IPS-18a (cell line): ENCODE results near the gene ZNF253.
"Not testable (repeated sequence)": the region's sequence is repeated elsewhere in the genome, so short reads cannot be mapped to it uniquely, and the experiment has no call there.

Experiments used
- H3K27ac ChIP-seq: one replicate; pipeline ENCODE4 v1.5.1; 2013; ENCODE audit warnings: low read length
- H3K27me3 ChIP-seq: one replicate; pipeline ENCODE4 v1.6.1; 2013; ENCODE audit warnings: mild to moderate bottlenecking, low read length; ENCODE audit not compliant: control insufficient read depth, insufficient read depth
- H3K36me3 ChIP-seq: one replicate; pipeline ENCODE4 v1.6.1; 2013; ENCODE audit warnings: low read depth, low read length; ENCODE audit not compliant: control insufficient read depth
- H3K4me1 ChIP-seq: one replicate; pipeline ENCODE4 v1.6.1; 2013; ENCODE audit warnings: low read depth, low read length; ENCODE audit not compliant: control insufficient read depth
- H3K4me3 ChIP-seq: one replicate; pipeline ENCODE4 v1.5.1; 2013; ENCODE audit warnings: low read length
- H3K9ac ChIP-seq: one replicate; pipeline ENCODE4 v1.6.1; 2013; ENCODE audit warnings: mild to moderate bottlenecking, low read length, moderate library complexity
- H3K9me3 ChIP-seq: one replicate; pipeline ENCODE4 v1.6.1; 2013; ENCODE audit warnings: low read depth, low read length; ENCODE audit not compliant: control insufficient read depth

The ZNF253 gene

GRCh38 chr19:19900729-19901444, 35.2 kb downstream of the ZNF253 start, which contains the start of gene ZNF93:
Gene ZNF93 (plus strand): TSS chr19:19900946. CDS start chr19:19901089, 143 bp downstream.
- Histone ChIP-seq H3K27me3 (no peaks in the 10 kb centered on the region), H3K4me3 (peak within 1 kb of the TSS; percentile 76), H3K36me3 (peaks cover 5% of the 10 kb centered on the region), H3K9ac (peak within 1 kb of the TSS; percentile 98), H3K27ac (peak within 1 kb of the TSS; percentile 85), H3K4me1 (peaks cover 6% of the 10 kb centered on the region), H3K9me3 (no peaks in the 10 kb centered on the region)

- H3K9ac ChIP-seq, H3K27me3 ChIP-seq, H3K9me3 ChIP-seq, H3K4me3 ChIP-seq, H3K27ac ChIP-seq, H3K4me1 ChIP-seq: not testable (repeated sequence)
- H3K36me3 ChIP-seq, result peaks cover 27% of the 10 kb centered on the region
Observed at GRCh38 chr19:19907551-19907950, 41.9 kb downstream of the ZNF253 start.

- Histone ChIP-seq H3K36me3 (peaks cover 31% of the 10 kb centered on the region), H3K4me3 (no peak overlapping the region), H3K4me1 (no peaks in the 10 kb centered on the region), H3K27me3 (no peaks in the 10 kb centered on the region), H3K27ac (no peak overlapping the region), H3K9me3 (no peaks in the 10 kb centered on the region), H3K9ac (no peak overlapping the region)
Observed at GRCh38 chr19:19909654-19910053, 44.0 kb downstream of the ZNF253 start.

GRCh38 chr19:19911150-19911549, 45.5 kb downstream of the ZNF253 start:
- no peak overlapping the region for H3K27ac ChIP-seq
- no peaks in the 10 kb centered on the region for H3K27me3 ChIP-seq
- H3K9me3 ChIP-seq, result no peaks in the 10 kb centered on the region
- no peak overlapping the region for H3K4me3 ChIP-seq
- no peaks in the 10 kb centered on the region for H3K4me1 ChIP-seq
- H3K36me3 ChIP-seq, result peaks cover 39% of the 10 kb centered on the region
- H3K9ac ChIP-seq, result no peak overlapping the region

- Histone ChIP-seq H3K27ac (no peak overlapping the region), H3K4me3 (no peak overlapping the region), H3K36me3 (peaks cover 41% of the 10 kb centered on the region), H3K9ac (no peak overlapping the region), H3K4me1 (no peaks in the 10 kb centered on the region), H3K27me3 (no peaks in the 10 kb centered on the region), H3K9me3 (peaks cover 5% of the 10 kb centered on the region)
Observed at GRCh38 chr19:19914596-19914995, 48.9 kb downstream of the ZNF253 start.

GRCh38 chr19:19930417-19930816, 64.7 kb downstream of the ZNF253 start:
- H3K27me3 ChIP-seq, H3K9ac ChIP-seq, H3K4me3 ChIP-seq, H3K4me1 ChIP-seq, H3K27ac ChIP-seq: not testable (repeated sequence)
- Histone ChIP-seq H3K9me3 (peaks cover 83% of the 10 kb centered on the region), H3K36me3 (peaks cover 72% of the 10 kb centered on the region)

GRCh38 chr19:19933432-19934314, 68.0 kb downstream of the ZNF253 start:
- H3K27ac ChIP-seq, H3K27me3 ChIP-seq, H3K9ac ChIP-seq, H3K4me1 ChIP-seq: not testable (repeated sequence)
- H3K36me3 ChIP-seq, result peaks cover 43% of the 10 kb centered on the region
- H3K9me3 ChIP-seq, result peaks cover 83% of the 10 kb centered on the region
- peak overlapping the region; percentile 33 for H3K4me3 ChIP-seq

GRCh38 chr19:19937403-19937802, 71.7 kb downstream of the ZNF253 start:
- no peak overlapping the region for H3K9ac ChIP-seq
- peaks cover 63% of the 10 kb centered on the region for H3K9me3 ChIP-seq
- H3K36me3 ChIP-seq, result peaks cover 27% of the 10 kb centered on the region
- H3K27me3 ChIP-seq, result no peaks in the 10 kb centered on the region
- no peaks in the 10 kb centered on the region for H3K4me1 ChIP-seq
- no peak overlapping the region for H3K27ac ChIP-seq
- H3K4me3 ChIP-seq, result no peak overlapping the region

GRCh38 chr19:19938449-19938848, 72.8 kb downstream of the ZNF253 start:
- peaks cover 52% of the 10 kb centered on the region for H3K9me3 ChIP-seq
- H3K4me3 ChIP-seq, result no peak overlapping the region
- no peak overlapping the region for H3K9ac ChIP-seq
- H3K4me1 ChIP-seq, result no peaks in the 10 kb centered on the region
- H3K27ac ChIP-seq, result no peak overlapping the region
- no peaks in the 10 kb centered on the region for H3K27me3 ChIP-seq
- H3K36me3 ChIP-seq, result peaks cover 16% of the 10 kb centered on the region

- Histone ChIP-seq H3K9ac (no peak overlapping the region), H3K9me3 (peaks cover 28% of the 10 kb centered on the region), H3K27me3 (no peaks in the 10 kb centered on the region), H3K36me3 (no peaks in the 10 kb centered on the region), H3K27ac (no peak overlapping the region), H3K4me3 (no peak overlapping the region), H3K4me1 (no peaks in the 10 kb centered on the region)
Observed at GRCh38 chr19:19943848-19944582, 78.3 kb downstream of the ZNF253 start.
